Stimulated activated CD4-positive, alpha-beta T cell treated with anti-CD3 and anti-CD28 coated beads, Interleukin-15, amount 100 ng/mL, for 24 hours (primary cell): ENCODE results near the gene TMEM270.
"Not testable (repeated sequence)": the region's sequence is repeated elsewhere in the genome, so short reads cannot be mapped to it uniquely, and the experiment has no call there.

ENCODE experiments used
- DNase-seq: peaks from one replicate; pipeline ENCODE4 v3.0.0-alpha.2; 2020

Gene TMEM270

GRCh38 chr7:73833251-73833919, 27.6 kb upstream of the TMEM270 start:
- DNase-seq = no peak

- no peak for DNase-seq
Measured at GRCh38 chr7:73834626-73835191, 26.2 kb upstream of the TMEM270 start.

GRCh38 chr7:73837167-73837566, 23.8 kb upstream of the TMEM270 start:
- not testable (repeated sequence) for DNase-seq

- DNase-seq = no peak
Measured at GRCh38 chr7:73838642-73839041, 22.3 kb upstream of the TMEM270 start.

GRCh38 chr7:73839290-73839689, 21.7 kb upstream of the TMEM270 start:
- no peak for DNase-seq

GRCh38 chr7:73839743-73840714, 20.9 kb upstream of the TMEM270 start:
- DNase-seq = no peak

GRCh38 chr7:73840715-73841379, 20.1 kb upstream of the TMEM270 start:
- no peak for DNase-seq

GRCh38 chr7:73841689-73842066, 19.3 kb upstream of the TMEM270 start:
- no peak for DNase-seq

- DNase-seq = peak; percentile 94
Measured at GRCh38 chr7:73842067-73842976, 18.6 kb upstream of the TMEM270 start, which contains the start of gene METTL27. Gene METTL27, minus strand, starts transcription at chr7:73842516. Its CDS starts 376 bp downstream, at chr7:73842140.

- DNase-seq = no peak
Measured at GRCh38 chr7:73844131-73844547, 16.8 kb upstream of the TMEM270 start.

- DNase-seq = no peak
Measured at GRCh38 chr7:73844848-73845460, 16.0 kb upstream of the TMEM270 start.

GRCh38 chr7:73845701-73846195, 15.2 kb upstream of the TMEM270 start:
- DNase-seq = not testable (repeated sequence)

- DNase-seq = no peak
Measured at GRCh38 chr7:73847941-73848723, 12.8 kb upstream of the TMEM270 start.

- DNase-seq = no peak
Measured at GRCh38 chr7:73850781-73851207, 10.2 kb upstream of the TMEM270 start.

- DNase-seq = peak; percentile 49
Measured at GRCh38 chr7:73851410-73852338, 9.3 kb upstream of the TMEM270 start.

GRCh38 chr7:73852500-73852899, 8.5 kb upstream of the TMEM270 start:
- no peak for DNase-seq

- no peak for DNase-seq
Measured at GRCh38 chr7:73856941-73857340, 4.0 kb upstream of the TMEM270 start.

- DNase-seq = no peak
Measured at GRCh38 chr7:73858807-73859206, 2.2 kb upstream of the TMEM270 start.

- no peak for DNase-seq
Measured at GRCh38 chr7:73861305-73861704, 346 bp downstream of the TMEM270 start.
